HG03457 (cell line): ENCODE measurements around the gene MED27.

Experiments
- ATAC-seq: cut with Tn5 transposase; IDR thresholded peaks from one replicate; pipeline ENCODE4 v1.9.1; 2021; ENCODE audit warnings: moderate number of reproducible peaks; ENCODE audit not compliant: unreplicated experiment

The MED27 gene

GRCh38 chr9:131971482-131972074, 108.1 kb downstream of the MED27 start:
- no peak for ATAC-seq

- ATAC-seq: no peak
Observed at GRCh38 chr9:131969469-131969989, 110.1 kb downstream of the MED27 start.

- ATAC-seq: no peak
Observed at GRCh38 chr9:131968632-131969031, 111.0 kb downstream of the MED27 start.

GRCh38 chr9:131965841-131966240, 113.8 kb downstream of the MED27 start:
- no peak for ATAC-seq

GRCh38 chr9:131965103-131965502, 114.6 kb downstream of the MED27 start:
- no peak for ATAC-seq

GRCh38 chr9:131963072-131964030, 116.3 kb downstream of the MED27 start:
- no peak for ATAC-seq

- no peak for ATAC-seq
Observed at GRCh38 chr9:131961496-131961880, 118.2 kb downstream of the MED27 start.

GRCh38 chr9:131960851-131961495, 118.7 kb downstream of the MED27 start:
- ATAC-seq: no peak

GRCh38 chr9:131960311-131960710, 119.4 kb downstream of the MED27 start:
- no peak for ATAC-seq

- no peak for ATAC-seq
Observed at GRCh38 chr9:131959887-131960286, 119.8 kb downstream of the MED27 start.

- ATAC-seq: no peak
Observed at GRCh38 chr9:131959056-131959455, 120.6 kb downstream of the MED27 start.

GRCh38 chr9:131954299-131954698, 125.4 kb downstream of the MED27 start:
- no peak for ATAC-seq

GRCh38 chr9:131951905-131952304, 127.8 kb downstream of the MED27 start:
- no peak for ATAC-seq

- ATAC-seq: no peak
Observed at GRCh38 chr9:131951155-131951554, 128.5 kb downstream of the MED27 start.

GRCh38 chr9:131950487-131950886, 129.2 kb downstream of the MED27 start:
- ATAC-seq: no peak

GRCh38 chr9:131946180-131946579, 133.5 kb downstream of the MED27 start:
- no peak for ATAC-seq

GRCh38 chr9:131943351-131943841, 136.3 kb downstream of the MED27 start:
- no peak for ATAC-seq

- ATAC-seq: no peak
Observed at GRCh38 chr9:131942146-131942720, 137.4 kb downstream of the MED27 start.

GRCh38 chr9:131937451-131937850, 142.2 kb downstream of the MED27 start:
- no peak for ATAC-seq

GRCh38 chr9:131936929-131937328, 142.7 kb downstream of the MED27 start:
- no peak for ATAC-seq

- no peak for ATAC-seq
Observed at GRCh38 chr9:131934673-131935072, 145.0 kb downstream of the MED27 start.
